Lung (tissue), 12 donors: ENCODE measurements around the gene FGFR2. TPM values are rescaled to one million over a fixed set of nuclear protein-coding genes. Genes with fewer than 3 reads are reported as not detected.
A peak's percentile ranks its signal among the peaks of the same experiment; 100 is the strongest.

Experiments used
- ATAC-seq: fragments of 200-7000 bp; cut with Tn5 transposase; one replicate; pipeline ENCODE4 v1.9.1; 2020; ENCODE audit warnings: moderate number of reproducible peaks; ENCODE audit not compliant: insufficient read depth, low FRiP score
- DNase-seq, 3 donors: peaks; one replicate each; pipeline ENCODE4 v3.0.0-alpha.2; 2013 to 2017
- H3K27ac ChIP-seq, 2 donors: one replicate each; pipeline ENCODE4 v1.5.1; 2013; ENCODE audit warnings: mild to moderate bottlenecking in 2 of 2, moderate library complexity in 2 of 2, control low read depth in 1 of 2, inconsistent platforms in 1 of 2, low read depth in 1 of 2, low read length in 1 of 2
- H3K27me3 ChIP-seq, 3 donors: one replicate each; pipeline ENCODE4 v1.5.1; 2013; ENCODE audit warnings: low read length in 2 of 3; ENCODE audit not compliant: control insufficient read depth in 3 of 3, insufficient read depth in 3 of 3
- H3K36me3 ChIP-seq, 4 donors: one replicate each; pipeline ENCODE4 v1.5.1; 2013; ENCODE audit warnings: low read length in 4 of 4, mild to moderate bottlenecking in 1 of 4, moderate library complexity in 1 of 4; ENCODE audit not compliant: control insufficient read depth in 4 of 4, insufficient read depth in 4 of 4
- H3K4me1 ChIP-seq, 5 donors: one replicate each; pipeline ENCODE4 v1.5.1; 2013; ENCODE audit warnings: low read length in 5 of 5, mild to moderate bottlenecking in 2 of 5, moderate library complexity in 1 of 5; ENCODE audit not compliant: control insufficient read depth in 5 of 5, insufficient read depth in 5 of 5
- H3K4me3 ChIP-seq: one replicate; pipeline ENCODE4 v1.5.1; 2013; ENCODE audit warnings: mild to moderate bottlenecking, control low read depth, moderate library complexity
- H3K9ac ChIP-seq, 2 donors: one replicate each; pipeline ENCODE4 v1.5.1; 2013; ENCODE audit warnings: low read length in 2 of 2, control low read depth in 1 of 2; ENCODE audit not compliant: insufficient read depth in 1 of 2
- H3K9me3 ChIP-seq, 4 donors: one replicate each; pipeline ENCODE4 v1.5.1; 2013; ENCODE audit warnings: low read length in 3 of 4, mild to moderate bottlenecking in 1 of 4, moderate library complexity in 1 of 4; ENCODE audit not compliant: control insufficient read depth in 4 of 4, insufficient read depth in 3 of 4
- CTCF ChIP-seq: IDR thresholded peaks from 2 replicates; pipeline ENCODE4 v1.5.1; 2012; ENCODE audit warnings: mild to moderate bottlenecking; ENCODE audit errors: control extremely low read depth, extremely low read depth
- WGBS, 2 donors: extraction: QIAGEN DNeasy Blood & Tissue Kit; methylation state at CpG; one replicate each; pipeline ENCODE4 v1.1.7; 2013; 5-methylcytosine and 5-hydroxymethylcytosine counted together
- polyA plus RNA-seq, 2 donors: library from polyadenylated mRNA; stranded (reverse); fragments of 200-250 nt; gene quantifications; one replicate each; pipeline ENCODE4 v1.2.1, GENCODE V29; 2013
- total RNA-seq, 2 donors: library from RNA; depleted of rRNA in 1 of 2; stranded (reverse); fragments of >200 nt in 1 of 2; gene quantifications; one replicate each; pipeline ENCODE4 v1.2.1, GENCODE V29; 2014 to 2021
- donor health status: control.
- donor health status: control.
- donor health status: Bipolar disorder and iron deficiency.
- donor health status: healthy.
- donor health status: DM: yes; HTN: yes; CAD: no.

The FGFR2 gene
- total and polyA plus RNA-seq, 4 donors = 11.4 to 230 (median 41.7) TPM

GRCh38 chr10:121600611-121601010 lies 2.4 kb upstream of the FGFR2 start:
- Histone ChIP-seq H3K4me3 (no peak overlapping the region), H3K4me1 (peaks cover 0 to 12% (median 3%) of the 10 kb centered on the region in 5 donors), H3K27me3 (no peaks in the 10 kb centered on the region), H3K36me3 (no peaks in the 10 kb centered on the region), H3K9me3 (no peaks in the 10 kb centered on the region), H3K27ac (no peak overlapping the region), H3K9ac (no peak overlapping the region)
- ATAC-seq (no peak), DNase-seq (no peak)
- no peak for TF ChIP-seq CTCF
- WGBS, 2 donors = 32 to 41% methylated on average over 9 of the region's 9 CpGs

GRCh38 chr10:121599947-121600346 lies 1.7 kb upstream of the FGFR2 start:
- no peak overlapping the region for H3K9ac ChIP-seq
- H3K27me3 ChIP-seq = no peaks in the 10 kb centered on the region
- DNase-seq = no peak
- peaks cover 0 to 19% (median 9%) of the 10 kb centered on the region in 5 donors for H3K4me1 ChIP-seq
- H3K9me3 ChIP-seq = no peaks in the 10 kb centered on the region
- 19 to 50% methylated on average over 8 of the region's 8 CpGs for WGBS, 2 donors
- no peak for ATAC-seq
- peaks cover 0 to 2% (median 0%) of the 10 kb centered on the region in 4 donors for H3K36me3 ChIP-seq
- no peak overlapping the region for H3K4me3 ChIP-seq
- TF ChIP-seq CTCF = no peak
- no peak overlapping the region for H3K27ac ChIP-seq

- Histone ChIP-seq H3K4me1 (peaks cover 0 to 41% (median 12%) of the 10 kb centered on the region in 5 donors), H3K9ac (peak overlapping the region in 1 of 2 donors; percentile 55), H3K36me3 (peaks cover 0 to 12% (median 6%) of the 10 kb centered on the region in 4 donors), H3K27ac (peak overlapping the region in 1 of 2 donors; percentile 75), H3K27me3 (no peaks in the 10 kb centered on the region), H3K4me3 (peak overlapping the region; percentile 59), H3K9me3 (no peaks in the 10 kb centered on the region)
- peak; percentile 54 to 68 (median 57) for DNase-seq
- 2 to 3% methylated on average over 59 to 77 of the region's 77 CpGs for WGBS, 2 donors
- ATAC-seq = no peak
- TF ChIP-seq CTCF = no peak
These were observed 561 bp downstream of the FGFR2 start for GRCh38 chr10:121597504-121598262.
